Caco-2 (cell line): Measurements from ENCODE around the gene HMMR. TPM values are rescaled to one million over a fixed set of nuclear protein-coding genes. Genes with fewer than 3 reads are reported as not detected.

Experiments used
- BruUV-seq: library from RNA; stranded (reverse); fragments of 400-500 nt; replicated peaks from 2 replicates; lab custom pipeline; 2021; lab: Mats Ljungman, UMichigan
- CTCF ChIA-PET: fragments of 300-600 bp; sonication (Branson Sonifier 250); formaldehyde crosslinking; loops from one replicate; lab custom pipeline; 2022; ENCODE audit warnings: antibody characterized with exemption; lab: Charles Lee
- POLR2A ChIA-PET: fragments of 300-600 bp; sonication (Branson Sonifier 250); formaldehyde crosslinking; loops from one replicate; lab custom pipeline; 2022; ENCODE audit warnings: antibody characterized with exemption; lab: Charles Lee
- DNase-seq, 2 experiments: peaks; one replicate each; pipeline versions ENCODE4 v3.0.0 to v3.0.0-alpha.2; 2020 to 2022
- H3K27me3 ChIP-seq: replicated peaks from 2 replicates; pipeline ENCODE4 v1.6.0; 2011; ENCODE audit warnings: low read length; ENCODE audit not compliant: control insufficient read depth, insufficient read depth
- H3K36me3 ChIP-seq: 2 replicates; pipeline ENCODE4 v1.5.1; 2011; ENCODE audit warnings: low read length; ENCODE audit not compliant: control insufficient read depth, insufficient read depth
- H3K4me1 ChIP-seq: fragments of 250-450 bp; sonication (Bioruptor Pico); 2 replicates; pipeline ENCODE4 v1.5.1; 2020; ENCODE audit warnings: mild to moderate bottlenecking
- H3K4me3 ChIP-seq: 2 replicates; pipeline ENCODE4 v1.5.1; 2011; ENCODE audit warnings: low read depth, mild to moderate bottlenecking, control low read depth, low read length
- H3K9me3 ChIP-seq: fragments of 250-450 bp; sonication (Bioruptor Pico); 2 replicates; pipeline ENCODE4 v1.5.1; 2020; ENCODE audit warnings: mild to moderate bottlenecking, moderate library complexity
- H3K27ac Mint-ChIP-seq: one replicate; pipeline ENCODE4 v1.8.0; 2022; ENCODE audit warnings: mixed read lengths; ENCODE audit not compliant: unreplicated experiment
- H3K27me3 Mint-ChIP-seq: one replicate; pipeline ENCODE4 v1.8.0; 2022; ENCODE audit warnings: mixed read lengths; ENCODE audit not compliant: insufficient read depth, unreplicated experiment
- H3K36me3 Mint-ChIP-seq: one replicate; pipeline ENCODE4 v1.8.0; 2022; ENCODE audit warnings: mild to moderate bottlenecking, mixed read lengths; ENCODE audit not compliant: insufficient read depth, unreplicated experiment
- H3K4me1 Mint-ChIP-seq: one replicate; pipeline ENCODE4 v1.8.0; 2022; ENCODE audit warnings: low read depth, mixed read lengths; ENCODE audit not compliant: unreplicated experiment
- H3K4me3 Mint-ChIP-seq: one replicate; pipeline ENCODE4 v1.8.0; 2022; ENCODE audit warnings: mild to moderate bottlenecking, moderate library complexity, mixed read lengths; ENCODE audit not compliant: unreplicated experiment
- H3K9me3 Mint-ChIP-seq: one replicate; pipeline ENCODE4 v1.8.0; 2022; ENCODE audit warnings: mixed read lengths; ENCODE audit not compliant: unreplicated experiment
- intact Hi-C: fragments of 100-400 bp; cut with micrococcal nuclease; formaldehyde crosslinking; loops from one replicate; pipeline ENCODE4 v1.10.0; 2022; ENCODE audit not compliant: unreplicated experiment
- total RNA-seq: library from RNA; stranded (reverse); gene quantifications from 2 replicates; pipeline ENCODE4 v1.2.3, GENCODE V29; 2022
- TF ChIP-seq, protein P1 (sequence below), 2 experiments: fragments of 200-600 bp in 1 of 2; IDR thresholded peaks; 1 replicate in 1 of 2; 2 replicates in 1 of 2; pipeline versions ENCODE4 v1.5.1 to v1.8.0; 2011 to 2022; ENCODE audit warnings: antibody characterized with exemption in 1 of 2, control low read depth in 1 of 2, inconsistent platforms in 1 of 2, low read depth in 1 of 2, low read length in 1 of 2, mild to moderate bottlenecking in 1 of 2, moderate library complexity in 1 of 2; ENCODE audit not compliant: insufficient read depth in 1 of 2, severe bottlenecking in 1 of 2, unreplicated experiment in 1 of 2

Gene HMMR
- total RNA-seq, 1 experiment from 2014 or later: 64.2 TPM

DNA sequence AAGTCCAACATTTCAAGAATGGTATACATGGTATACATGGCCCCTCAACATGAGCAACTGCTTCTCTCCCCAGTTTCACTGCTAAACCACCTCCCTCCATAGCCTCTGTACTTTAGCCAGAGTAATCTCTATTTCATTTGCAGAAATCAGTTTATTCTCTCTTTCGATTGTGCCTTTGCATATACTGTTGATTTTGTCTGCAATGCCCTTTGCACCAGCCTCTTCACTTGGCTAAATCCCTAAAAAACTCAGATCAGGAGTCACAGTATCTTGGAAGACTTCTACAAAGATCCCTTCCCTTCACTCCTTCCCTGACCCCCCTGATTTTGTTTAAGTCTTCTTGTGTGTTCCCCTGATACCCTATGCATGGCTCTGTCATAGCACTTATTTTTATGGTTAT lies 27.9 kb upstream of the HMMR start:
- Mint-ChIP-seq H3K36me3 (peaks cover 7% of the 10 kb centered on the region), H3K27ac (no peak overlapping the region), H3K27me3 (no peaks in the 10 kb centered on the region)

DNA sequence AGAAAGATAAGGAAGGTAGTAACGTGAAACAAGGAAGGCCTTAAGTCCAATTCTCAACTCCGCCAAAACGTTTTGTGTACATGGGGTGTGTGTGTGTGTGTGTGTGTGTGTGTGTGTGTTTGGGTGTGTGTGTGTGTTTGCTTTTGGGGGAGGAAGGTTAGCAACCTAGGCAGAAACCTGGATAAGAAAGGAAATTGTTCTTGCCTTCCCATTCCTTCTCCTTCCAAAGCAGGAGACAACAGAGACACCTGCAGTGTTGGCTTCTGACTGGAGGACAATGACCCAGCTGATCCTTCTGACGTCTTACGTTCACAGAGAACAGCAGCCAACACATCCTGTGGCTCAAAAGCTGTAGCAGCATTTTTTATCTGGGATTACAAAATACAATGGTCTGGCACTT lies 27.2 kb upstream of the HMMR start:
- TF ChIP-seq, protein P1, sequence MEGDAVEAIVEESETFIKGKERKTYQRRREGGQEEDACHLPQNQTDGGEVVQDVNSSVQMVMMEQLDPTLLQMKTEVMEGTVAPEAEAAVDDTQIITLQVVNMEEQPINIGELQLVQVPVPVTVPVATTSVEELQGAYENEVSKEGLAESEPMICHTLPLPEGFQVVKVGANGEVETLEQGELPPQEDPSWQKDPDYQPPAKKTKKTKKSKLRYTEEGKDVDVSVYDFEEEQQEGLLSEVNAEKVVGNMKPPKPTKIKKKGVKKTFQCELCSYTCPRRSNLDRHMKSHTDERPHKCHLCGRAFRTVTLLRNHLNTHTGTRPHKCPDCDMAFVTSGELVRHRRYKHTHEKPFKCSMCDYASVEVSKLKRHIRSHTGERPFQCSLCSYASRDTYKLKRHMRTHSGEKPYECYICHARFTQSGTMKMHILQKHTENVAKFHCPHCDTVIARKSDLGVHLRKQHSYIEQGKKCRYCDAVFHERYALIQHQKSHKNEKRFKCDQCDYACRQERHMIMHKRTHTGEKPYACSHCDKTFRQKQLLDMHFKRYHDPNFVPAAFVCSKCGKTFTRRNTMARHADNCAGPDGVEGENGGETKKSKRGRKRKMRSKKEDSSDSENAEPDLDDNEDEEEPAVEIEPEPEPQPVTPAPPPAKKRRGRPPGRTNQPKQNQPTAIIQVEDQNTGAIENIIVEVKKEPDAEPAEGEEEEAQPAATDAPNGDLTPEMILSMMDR (IDR thresholded peaks at IDR 0.05; ENCODE audit: insufficient read depth in 1 of 2, low read depth in 1 of 2, low read length in 1 of 2, severe bottlenecking in 1 of 2, unreplicated experiment in 1 of 2): no peak
- BruUV-seq: no TSS peak
- Mint-ChIP-seq H3K27me3 (no peaks in the 10 kb centered on the region), H3K4me3 (no peak overlapping the region), H3K9me3 (no peaks in the 10 kb centered on the region), H3K27ac (no peak overlapping the region), H3K36me3 (peaks cover 12% of the 10 kb centered on the region), H3K4me1 (peaks cover 8% of the 10 kb centered on the region)
- no peak for DNase-seq
- Histone ChIP-seq H3K4me3 (no peak overlapping the region), H3K9me3 (no peaks in the 10 kb centered on the region), H3K36me3 (no peaks in the 10 kb centered on the region), H3K4me1 (0 out of 2 replicates have a peak, but pooled peaks cover 7% of the 10 kb centered on the region), H3K27me3 (no peaks in the 10 kb centered on the region)
- intact Hi-C loops: no loop called here
- POLR2A ChIA-PET: no interaction called here
- CTCF ChIA-PET: no interaction called here

More for the DNA sequence above, 27.9 kb upstream of the HMMR start:
- POLR2A ChIA-PET: no interaction called here
- no peaks in the 10 kb centered on the region for H3K9me3 ChIP-seq
- TF ChIP-seq, protein P1 (IDR thresholded peaks at IDR 0.05; ENCODE audit: insufficient read depth in 1 of 2, low read depth in 1 of 2, low read length in 1 of 2, severe bottlenecking in 1 of 2, unreplicated experiment in 1 of 2): no peak
- H3K27me3 ChIP-seq: no peaks in the 10 kb centered on the region
- intact Hi-C loops: no loop called here
- no peaks in the 10 kb centered on the region for H3K9me3 Mint-ChIP-seq
- 0 out of 2 replicates have a peak, but pooled peaks cover 7% of the 10 kb centered on the region for H3K4me1 ChIP-seq
- BruUV-seq: no TSS peak
- DNase-seq: no peak
- H3K4me1 Mint-ChIP-seq: peaks cover 8% of the 10 kb centered on the region
- no peak overlapping the region for H3K4me3 ChIP-seq
- H3K36me3 ChIP-seq: no peaks in the 10 kb centered on the region
- no peak overlapping the region for H3K4me3 Mint-ChIP-seq
- CTCF ChIA-PET: no interaction called here

DNA sequence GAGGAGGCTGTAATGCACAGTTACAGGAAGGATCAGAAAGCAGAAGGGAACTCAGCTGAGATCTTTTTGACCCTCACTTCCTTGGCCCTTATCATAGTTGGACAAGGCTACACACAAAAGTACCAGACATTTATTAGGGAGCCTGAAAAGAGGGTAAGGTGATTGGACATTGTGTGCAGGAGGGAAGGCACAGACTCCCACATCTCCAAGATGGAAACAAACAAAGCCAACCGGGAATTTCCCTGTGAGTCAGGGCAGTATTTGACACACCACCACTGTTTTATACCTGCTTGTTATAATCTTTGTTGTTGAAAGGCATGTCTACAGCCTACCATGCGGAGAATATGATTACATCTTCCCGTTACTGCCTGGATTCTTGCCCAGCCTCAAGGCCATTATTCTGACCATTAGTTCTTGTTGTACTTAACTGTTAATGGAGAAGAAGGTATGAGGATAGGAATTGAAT lies 26.0 kb upstream of the HMMR start:
- DNase-seq: no peak
- 0 out of 2 replicates have a peak, but pooled peaks cover 7% of the 10 kb centered on the region for H3K4me1 ChIP-seq
- Mint-ChIP-seq H3K4me1 (peaks cover 8% of the 10 kb centered on the region), H3K27me3 (no peaks in the 10 kb centered on the region), H3K4me3 (no peak overlapping the region), H3K27ac (no peak overlapping the region), H3K9me3 (no peaks in the 10 kb centered on the region), H3K36me3 (peaks cover 23% of the 10 kb centered on the region)
- no peak overlapping the region for H3K4me3 ChIP-seq
- no peaks in the 10 kb centered on the region for H3K9me3 ChIP-seq
- no peaks in the 10 kb centered on the region for H3K36me3 ChIP-seq
- TF ChIP-seq, protein P1 (IDR thresholded peaks at IDR 0.05; ENCODE audit: insufficient read depth in 1 of 2, low read depth in 1 of 2, low read length in 1 of 2, severe bottlenecking in 1 of 2, unreplicated experiment in 1 of 2): no peak
- no peaks in the 10 kb centered on the region for H3K27me3 ChIP-seq
- intact Hi-C loops: no loop called here
- no TSS peak for BruUV-seq
- ChIA-PET POLR2A (no interaction called here), CTCF (no interaction called here)
